Amygdala (tissue), 56 donors: ENCODE data around the gene XAF1.
"Not testable (repeated sequence)": the region's sequence is repeated elsewhere in the genome, so short reads cannot be mapped to it uniquely, and the experiment has no call there.

ENCODE experiments used
- DNase-seq, 56 donors: peaks; one replicate each; lab custom pipeline; 2025; lab: John Stamatoyannopoulos, UW

The XAF1 gene

DNA sequence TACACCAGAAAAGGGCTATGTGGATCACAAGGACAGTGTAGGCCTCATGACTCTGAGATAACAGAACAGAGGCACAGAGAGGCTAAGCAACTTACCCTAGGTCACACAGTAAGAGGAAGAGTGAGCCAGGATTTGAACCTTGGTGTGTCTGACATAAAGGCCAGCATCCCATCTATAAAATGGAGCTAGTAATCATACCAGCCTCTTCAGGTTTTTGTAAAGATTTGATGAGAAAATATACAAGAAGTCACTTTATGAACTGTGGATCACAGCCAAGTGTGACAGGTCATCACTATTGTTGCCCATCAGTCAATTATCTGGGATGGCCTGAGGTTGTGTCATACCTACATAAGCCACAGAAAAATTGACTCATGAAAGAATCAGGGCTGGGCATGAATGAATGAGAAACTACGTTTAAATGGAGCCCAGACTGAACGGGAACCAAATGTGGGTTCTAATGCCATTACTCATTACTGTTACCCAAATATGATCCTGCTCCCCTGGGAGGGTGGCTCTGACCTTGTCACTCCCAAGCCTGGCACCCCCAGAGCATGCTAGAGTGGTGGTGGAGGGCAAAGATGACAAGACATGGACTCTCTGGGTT is 41.1 kb downstream of the XAF1 start:
- no peak for DNase-seq

DNA sequence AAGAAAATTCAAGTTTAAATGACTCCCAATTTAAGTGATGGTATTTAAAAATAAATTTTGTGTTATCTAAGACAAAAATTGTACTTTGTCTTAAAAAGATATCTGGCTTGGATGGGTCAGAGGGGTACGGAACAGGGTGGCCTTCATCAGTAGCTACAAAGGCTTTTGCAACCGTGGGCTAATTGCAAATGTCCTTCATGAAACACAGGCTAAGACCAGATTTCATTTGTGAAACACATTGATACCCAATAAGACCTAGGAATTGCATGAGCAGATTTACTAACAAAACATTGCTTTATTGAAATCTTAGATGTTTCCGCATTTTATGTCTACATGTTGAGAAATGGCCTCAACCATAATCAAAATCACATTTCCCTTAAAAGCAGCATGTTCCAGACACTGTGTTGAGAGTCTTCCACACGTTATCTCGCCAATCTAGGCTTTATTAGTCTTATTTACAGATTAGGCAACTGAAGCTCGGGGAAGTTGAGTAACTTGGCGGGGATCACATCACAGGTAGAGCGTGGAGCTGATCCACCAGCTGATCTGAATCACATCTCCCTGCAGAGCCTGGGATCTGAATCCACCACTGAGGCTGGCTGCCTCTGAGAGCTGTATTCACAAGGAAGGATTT is 42.0 kb downstream of the XAF1 start:
- DNase-seq = no peak

DNA sequence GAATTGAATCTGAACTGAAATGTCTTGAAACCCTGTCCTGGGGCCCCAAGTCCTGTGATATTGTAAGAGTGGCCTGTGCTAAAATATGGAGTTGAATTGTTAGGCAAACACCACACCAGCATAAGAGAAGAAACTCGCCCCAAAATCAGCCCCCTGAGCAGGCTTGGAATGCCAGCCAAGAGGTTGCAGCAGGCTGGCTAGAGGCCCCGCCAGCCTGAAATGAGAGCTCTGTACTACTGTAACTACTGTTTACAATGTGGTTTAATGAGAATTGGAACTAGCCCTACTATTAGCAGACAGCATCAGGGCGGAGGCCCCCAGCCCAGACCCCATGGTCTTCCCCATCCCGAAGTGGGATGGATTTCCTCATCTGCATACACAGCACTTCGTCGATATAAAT is 43.9 kb downstream of the XAF1 start:
- DNase-seq = no peak

DNA sequence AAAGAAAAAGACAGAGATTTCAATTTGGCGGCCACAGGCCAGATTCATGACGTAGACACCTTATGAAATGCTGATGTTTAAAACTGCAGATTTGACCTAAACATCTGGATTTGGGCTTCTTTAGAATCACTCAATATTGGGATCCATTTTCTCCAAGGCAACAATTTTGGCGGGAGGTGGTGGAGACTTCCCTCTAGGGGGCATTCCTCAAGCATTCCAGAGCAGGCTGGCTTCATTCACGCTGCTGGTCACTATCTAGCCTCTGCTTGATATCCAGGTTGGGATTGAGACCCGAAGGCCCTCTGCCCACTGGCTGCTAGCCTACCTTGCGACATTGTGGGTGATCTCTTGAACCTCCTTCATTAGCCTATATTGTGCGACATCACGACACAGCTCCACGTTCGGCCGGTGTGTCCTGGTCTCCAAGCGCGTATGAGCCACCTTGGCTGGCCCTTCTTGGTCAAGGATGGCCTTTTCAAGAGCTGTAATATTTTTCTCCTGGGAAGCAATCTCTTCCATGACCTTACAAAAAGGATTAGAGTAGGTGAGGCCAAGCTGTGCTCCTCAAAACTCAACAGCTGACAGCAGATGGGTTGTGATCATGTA is 44.7 kb downstream of the XAF1 start:
- DNase-seq = no peak

DNA sequence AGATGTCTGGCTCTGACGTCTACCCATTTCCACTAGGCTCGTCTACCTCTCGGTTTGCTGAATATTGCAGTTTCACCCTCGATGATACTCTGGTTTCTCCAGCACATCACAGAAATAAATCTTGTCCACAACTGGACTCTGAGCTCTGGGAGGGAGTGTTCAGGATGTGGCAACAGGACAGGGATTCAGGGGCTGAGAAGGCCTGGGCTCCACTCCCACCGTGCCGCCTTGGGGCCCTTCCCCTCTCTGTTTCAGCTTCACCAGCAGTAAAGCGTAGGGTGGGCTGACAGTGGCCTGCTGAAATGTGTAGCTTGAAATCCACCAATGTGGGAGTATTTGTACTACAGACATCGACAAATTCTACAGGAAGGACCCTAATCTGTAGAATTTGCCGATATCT is 55.7 kb downstream of the XAF1 start:
- no peak for DNase-seq

DNA sequence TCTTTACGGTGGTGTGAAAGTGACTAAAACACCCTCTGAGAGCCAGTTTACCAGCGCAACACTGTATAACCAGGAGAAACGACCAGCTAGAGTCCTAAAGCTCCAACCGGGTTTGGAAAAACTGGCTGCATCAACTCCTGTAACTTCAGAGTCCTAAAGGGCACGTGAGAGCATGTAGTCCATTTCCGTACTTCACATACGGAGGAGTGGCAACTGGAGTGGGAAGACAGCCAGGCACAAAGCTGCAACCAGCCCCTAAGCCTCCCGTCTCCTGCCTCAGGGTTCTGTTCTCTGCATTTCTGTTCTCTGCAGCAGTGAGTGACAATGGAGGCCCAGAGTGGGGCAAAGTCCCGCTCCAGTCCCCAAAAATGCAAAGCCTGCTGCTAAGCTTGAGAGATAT is 56.4 kb downstream of the XAF1 start:
- no peak for DNase-seq

DNA sequence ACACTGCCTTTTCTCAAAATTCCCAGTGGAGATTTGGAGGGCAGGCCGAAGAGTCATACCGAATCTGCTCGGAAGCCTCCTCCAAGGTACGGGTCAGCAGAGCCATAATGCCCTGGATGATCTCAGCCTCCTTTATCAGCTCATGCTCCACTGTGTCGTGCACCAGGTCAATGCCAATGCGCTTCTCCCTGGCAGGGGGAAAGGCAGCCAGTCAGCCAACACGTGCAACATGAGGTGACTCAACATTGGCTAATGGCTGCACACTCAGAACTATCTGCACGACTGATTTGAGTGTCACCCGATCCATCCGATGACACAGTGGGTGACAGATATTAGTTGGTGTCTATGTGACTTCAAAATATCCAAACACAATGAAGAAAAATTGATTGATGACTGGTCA is 59.9 kb downstream of the XAF1 start:
- DNase-seq = no peak

DNA sequence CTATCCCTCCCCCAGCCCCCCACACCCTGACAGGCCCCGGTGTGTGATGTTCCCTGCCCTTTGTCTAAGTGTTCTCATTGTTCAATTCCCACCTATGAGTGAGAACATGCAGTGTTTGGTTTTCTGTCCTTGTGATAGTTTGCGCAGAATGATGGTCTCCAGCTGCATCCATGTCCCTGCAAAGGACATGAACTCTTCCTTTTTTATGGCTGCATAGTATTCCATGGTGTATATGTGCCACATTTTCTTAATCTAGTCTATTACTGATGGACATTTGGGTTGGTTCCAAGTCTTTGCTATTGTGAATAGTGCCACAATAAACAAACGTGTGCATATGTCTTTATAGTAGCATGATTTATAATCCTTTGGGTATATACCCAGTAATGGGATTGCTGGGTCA is 60.5 kb downstream of the XAF1 start:
- DNase-seq = not testable (repeated sequence)

DNA sequence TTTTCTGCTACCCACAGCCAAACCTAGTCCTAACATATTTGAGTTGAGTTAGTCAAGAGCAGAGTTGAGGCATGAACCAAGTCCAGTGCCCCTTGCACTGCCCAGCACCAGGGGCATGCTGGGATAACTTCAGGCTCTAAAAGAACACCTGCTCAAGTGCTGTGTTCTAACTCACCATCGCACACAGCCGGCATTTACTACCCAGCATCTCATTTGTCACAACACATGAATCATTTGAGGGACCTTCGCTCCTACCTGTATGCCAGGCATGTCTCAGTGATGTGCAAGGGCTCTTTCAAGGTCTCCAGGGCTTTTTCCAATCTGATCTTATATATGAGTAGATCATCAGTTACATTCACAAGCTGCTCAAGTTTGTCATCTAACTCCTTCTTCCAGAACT is 63.1 kb downstream of the XAF1 start:
- DNase-seq = no peak

DNA sequence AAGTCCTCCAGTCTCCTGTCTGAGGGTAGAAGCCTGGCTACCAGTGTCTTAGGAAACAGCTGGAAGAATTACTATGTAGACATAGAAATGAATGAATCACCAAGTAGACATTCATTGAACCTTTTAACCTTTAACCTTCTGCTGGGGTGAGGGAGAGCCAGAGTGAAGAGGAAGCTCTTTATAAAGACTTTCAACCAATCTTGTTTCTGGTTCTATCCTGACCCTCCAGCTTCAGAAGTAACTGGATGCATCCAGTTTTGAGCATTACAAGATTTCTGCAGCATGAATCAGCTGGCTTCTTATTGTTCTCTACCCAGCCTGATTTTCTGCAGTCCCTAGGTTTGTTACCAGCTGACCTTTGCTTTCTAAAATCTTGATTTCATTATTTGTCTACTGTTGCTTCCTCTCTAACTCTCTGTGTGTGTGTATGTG is 67.2 kb downstream of the XAF1 start:
- no peak for DNase-seq
